SK-N-DZ (cell line): ENCODE data around the gene FBXL19.

ENCODE experiments used
- DNase-seq: peaks from one replicate; pipeline ENCODE4 v3.0.0-alpha.2; 2015; ENCODE audit warnings: low spot score

Gene FBXL19

GRCh38 chr16:30895627-30896260 is 27.6 kb upstream of the FBXL19 start:
- no peak for DNase-seq

- peak; percentile 81 for DNase-seq
Measured at GRCh38 chr16:30896261-30896888, 27.0 kb upstream of the FBXL19 start, which contains the start of gene CTF1. TSS of gene CTF1 (plus strand) at chr16:30896614. CDS start at chr16:30896644, 30 bp downstream.

- DNase-seq: peak; percentile 89
Measured at GRCh38 chr16:30896889-30897733, 26.3 kb upstream of the FBXL19 start.

GRCh38 chr16:30899794-30900193 is 23.6 kb upstream of the FBXL19 start:
- DNase-seq: no peak

GRCh38 chr16:30900588-30900987 is 22.8 kb upstream of the FBXL19 start:
- no peak for DNase-seq

- no peak for DNase-seq
Measured at GRCh38 chr16:30901201-30902028, 22.0 kb upstream of the FBXL19 start.

GRCh38 chr16:30902029-30902972 is 21.1 kb upstream of the FBXL19 start:
- DNase-seq: no peak

- no peak for DNase-seq
Measured at GRCh38 chr16:30903002-30903401, 20.4 kb upstream of the FBXL19 start.

- no peak for DNase-seq
Measured at GRCh38 chr16:30903596-30903995, 19.8 kb upstream of the FBXL19 start.

GRCh38 chr16:30904114-30904780 is 19.1 kb upstream of the FBXL19 start:
- DNase-seq: no peak

GRCh38 chr16:30907064-30907463 is 16.3 kb upstream of the FBXL19 start:
- DNase-seq: no peak

GRCh38 chr16:30910427-30911029 is 12.8 kb upstream of the FBXL19 start:
- DNase-seq: no peak

GRCh38 chr16:30912794-30913412 is 10.5 kb upstream of the FBXL19 start:
- no peak for DNase-seq

GRCh38 chr16:30914830-30915229 is 8.5 kb upstream of the FBXL19 start:
- DNase-seq: no peak

- DNase-seq: no peak
Measured at GRCh38 chr16:30918614-30919013, 4.8 kb upstream of the FBXL19 start.

GRCh38 chr16:30920891-30921290 is 2.5 kb upstream of the FBXL19 start:
- DNase-seq: no peak

- no peak for DNase-seq
Measured at GRCh38 chr16:30921459-30921747, 2.0 kb upstream of the FBXL19 start.

GRCh38 chr16:30921748-30922419 is 1.5 kb upstream of the FBXL19 start:
- peak; percentile 92 for DNase-seq
